Sciatic nerve (tissue), 2 donors: ENCODE results near the gene ITK. TPM values are rescaled to one million over a fixed set of nuclear protein-coding genes. Genes with fewer than 3 reads are reported as not detected.
"Not testable (repeated sequence)": the region's sequence is repeated elsewhere in the genome, so short reads cannot be mapped to it uniquely, and the experiment has no call there.

Experiments used
- ATAC-seq: fragments of 200-7000 bp; cut with Tn5 transposase; one replicate; pipeline ENCODE4 v1.9.1; 2020; ENCODE audit warnings: mild to moderate bottlenecking, moderate library complexity
- DNase-seq: peaks from one replicate; pipeline ENCODE4 v3.0.0-alpha.2; 2020; ENCODE audit warnings: low spot score
- intact Hi-C: fragments of 100-400 bp; cut with DNase I; formaldehyde crosslinking; loops from one replicate; pipeline ENCODE4 v1.14.2; 2022
- total RNA-seq: library from RNA; stranded (reverse); fragmentation: NEBNext Ultra II Directional; extraction: Animal tissue kit (Norgen Biotek cat#: 25700); gene quantifications from one replicate; pipeline ENCODE4 v1.2.1, GENCODE V29; 2021
- donor health status: DM: no; HTN: no; CAD: no.
- donor health status: DM: no; HTN: no; CAD: no.

ITK gene
- total RNA-seq, 1 donor from 2014 or later: 4.8 TPM

- intact Hi-C loops: no loop called here
- ATAC-seq: no peak
- no peak for DNase-seq
Observed at GRCh38 chr5:157198277-157198986, 17.8 kb downstream of the ITK start.

GRCh38 chr5:157201857-157202256 lies 21.2 kb downstream of the ITK start:
- no peak for DNase-seq
- no peak for ATAC-seq
- intact Hi-C loops: no loop called here

DNA sequence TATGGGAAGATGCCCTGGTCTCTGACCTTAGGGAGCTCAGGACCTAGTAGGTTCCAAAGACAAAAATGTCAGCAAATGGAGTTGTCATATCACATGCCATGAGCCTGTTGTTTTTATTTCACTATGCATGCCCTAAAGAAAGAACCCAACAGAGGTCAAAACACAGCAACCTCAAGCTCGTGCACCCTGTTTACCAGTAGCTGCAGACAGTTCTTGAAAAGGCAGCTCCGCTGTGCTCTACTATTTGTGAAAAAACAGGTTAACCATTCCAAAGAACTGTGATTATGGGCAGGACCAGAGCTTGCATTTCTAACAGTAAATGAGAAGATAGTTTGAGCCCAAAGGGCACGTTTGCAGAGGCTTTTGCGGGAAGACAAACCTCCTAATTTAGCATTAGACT lies 22.8 kb downstream of the ITK start:
- intact Hi-C loops: no loop called here
- ATAC-seq (no peak), DNase-seq (no peak)

GRCh38 chr5:157204765-157205164 lies 24.1 kb downstream of the ITK start:
- intact Hi-C loops: no loop called here
- DNase-seq (no peak), ATAC-seq (no peak)

DNA sequence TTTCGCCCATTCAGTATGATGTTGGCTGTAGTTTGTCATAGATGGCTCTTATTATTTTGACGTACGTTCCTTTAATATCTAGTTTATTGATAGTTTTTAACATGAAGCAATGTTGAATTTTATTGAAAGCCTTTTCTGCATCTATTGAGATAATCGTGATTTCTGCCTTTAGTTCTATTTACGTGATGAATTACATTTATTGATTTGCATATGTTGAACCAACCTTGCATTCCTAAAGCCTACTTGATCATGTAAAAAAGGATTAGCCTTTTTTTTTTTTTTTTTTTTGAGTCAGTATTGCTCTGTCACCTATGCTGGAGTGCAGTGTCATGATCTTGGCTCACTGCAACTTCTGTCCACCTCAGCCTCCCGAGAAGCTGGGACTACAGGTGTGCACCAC lies 25.1 kb downstream of the ITK start:
- intact Hi-C loops: no loop called here
- DNase-seq (no peak), ATAC-seq (no peak)

GRCh38 chr5:157210652-157211051 lies 30.0 kb downstream of the ITK start:
- DNase-seq, intact Hi-C loops: not testable (repeated sequence)
- ATAC-seq: peak; percentile 82

- ATAC-seq (no peak), DNase-seq (no peak)
- intact Hi-C loops: no loop called here
Observed at GRCh38 chr5:157212307-157212706, 31.7 kb downstream of the ITK start.

DNA sequence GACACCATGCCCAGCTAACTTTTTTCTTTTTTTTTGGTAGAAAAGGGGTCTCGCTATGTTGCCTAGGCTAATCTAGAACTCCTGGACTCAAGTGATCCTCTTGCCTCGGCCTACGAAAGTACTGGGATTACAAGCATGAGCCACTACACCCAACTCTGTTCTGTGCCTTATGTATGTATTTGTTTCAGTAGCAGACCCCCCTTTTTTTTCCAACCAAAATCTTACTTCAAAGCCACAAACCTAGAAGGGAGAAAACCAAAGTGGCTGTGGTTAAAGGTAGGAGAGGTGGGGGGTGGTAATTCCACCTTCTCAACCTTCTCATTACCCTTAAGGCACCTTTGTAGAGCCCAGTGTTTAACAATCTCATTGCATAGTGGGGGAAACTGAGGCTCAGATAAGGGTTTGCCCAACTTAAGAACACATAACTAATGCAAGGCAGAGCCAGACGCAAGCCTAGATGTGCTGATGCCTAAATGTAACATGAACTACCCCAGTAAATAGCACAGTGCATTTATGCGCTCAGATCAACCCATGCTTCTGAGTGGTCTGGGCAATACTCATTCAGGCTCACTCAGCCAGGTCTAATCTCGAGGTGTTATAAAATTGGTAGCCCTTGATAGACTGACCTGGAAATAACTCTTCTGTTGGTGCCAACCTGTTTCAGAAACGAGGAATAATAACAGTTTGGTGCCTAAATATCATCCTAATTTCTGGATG lies 33.0 kb downstream of the ITK start:
- intact Hi-C loops: no loop called here
- DNase-seq (no peak), ATAC-seq (no peak)

GRCh38 chr5:157214415-157214814 lies 33.8 kb downstream of the ITK start:
- DNase-seq (no peak), ATAC-seq (no peak)
- intact Hi-C loops: no loop called here

DNA sequence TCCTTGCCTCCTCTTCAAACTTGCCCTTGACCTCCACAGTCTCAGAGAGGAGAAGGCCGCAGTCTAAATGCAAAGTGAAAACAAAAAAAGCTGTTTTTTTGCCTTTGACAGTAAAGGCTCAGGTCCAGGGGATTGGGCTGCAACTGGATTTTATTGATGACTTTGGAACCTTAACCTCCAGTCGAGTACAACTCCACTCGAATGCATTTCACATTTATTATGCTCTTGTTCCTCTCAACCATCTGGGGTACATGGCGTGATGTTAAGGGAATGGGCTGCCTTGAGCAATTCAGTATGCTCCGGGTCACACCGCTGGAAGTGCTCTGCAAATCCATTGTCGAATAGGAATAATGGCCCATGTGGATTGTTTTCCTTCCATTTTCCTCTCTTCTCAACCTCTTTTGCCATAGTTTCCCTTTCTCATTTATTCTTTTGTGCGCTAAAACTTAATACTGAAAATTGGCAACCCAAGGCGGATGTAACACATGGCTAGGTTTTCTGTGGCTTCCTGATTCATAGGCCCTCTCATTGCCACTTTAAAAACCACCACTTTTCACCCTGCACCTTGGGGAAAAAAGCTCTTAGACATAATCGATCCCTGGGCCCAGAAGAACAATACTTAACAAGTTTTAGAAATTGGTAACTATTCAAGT lies 34.3 kb downstream of the ITK start:
- no peak for DNase-seq
- intact Hi-C loops: no loop called here
- ATAC-seq: no peak

- no peak for DNase-seq
- intact Hi-C loops: no loop called here
- no peak for ATAC-seq
Observed at GRCh38 chr5:157215514-157216167, 35.0 kb downstream of the ITK start.

DNA sequence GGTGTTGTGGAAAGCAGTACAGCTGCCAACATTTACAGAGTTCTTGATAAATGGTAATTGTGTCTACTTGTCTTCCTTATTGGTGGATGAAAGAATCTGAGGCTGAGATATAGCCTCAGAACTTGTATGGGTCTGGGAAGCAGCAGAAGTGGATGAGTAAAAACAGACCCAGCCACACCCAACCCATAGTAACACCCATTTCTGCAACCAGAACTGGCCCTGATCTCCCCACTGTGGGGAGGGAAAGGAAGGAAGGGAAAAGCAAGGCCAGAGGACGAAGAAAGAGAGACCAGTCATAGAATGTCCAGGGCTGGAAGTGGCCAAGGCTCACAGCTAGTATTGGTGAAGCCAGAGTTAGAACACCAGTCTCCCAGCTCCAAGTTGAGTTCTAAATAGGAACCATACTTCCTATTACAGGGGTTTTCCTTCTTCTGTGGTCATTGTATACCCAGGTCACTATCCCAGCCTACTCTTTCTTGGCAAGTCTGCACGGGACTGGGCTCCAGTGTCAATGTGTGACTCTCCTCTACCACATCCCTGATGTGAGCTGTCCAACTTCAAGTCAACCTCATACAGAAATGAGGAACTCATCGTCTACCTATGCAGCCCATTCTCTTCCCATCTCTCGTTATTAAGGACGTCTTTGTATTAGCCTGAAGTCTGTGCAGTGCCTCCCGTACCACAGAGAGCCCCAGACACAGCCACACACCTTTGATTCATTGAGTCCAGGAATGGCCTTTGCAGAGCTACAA lies 35.9 kb downstream of the ITK start:
- intact Hi-C loops: no loop called here
- no peak for DNase-seq
- ATAC-seq: no peak

DNA sequence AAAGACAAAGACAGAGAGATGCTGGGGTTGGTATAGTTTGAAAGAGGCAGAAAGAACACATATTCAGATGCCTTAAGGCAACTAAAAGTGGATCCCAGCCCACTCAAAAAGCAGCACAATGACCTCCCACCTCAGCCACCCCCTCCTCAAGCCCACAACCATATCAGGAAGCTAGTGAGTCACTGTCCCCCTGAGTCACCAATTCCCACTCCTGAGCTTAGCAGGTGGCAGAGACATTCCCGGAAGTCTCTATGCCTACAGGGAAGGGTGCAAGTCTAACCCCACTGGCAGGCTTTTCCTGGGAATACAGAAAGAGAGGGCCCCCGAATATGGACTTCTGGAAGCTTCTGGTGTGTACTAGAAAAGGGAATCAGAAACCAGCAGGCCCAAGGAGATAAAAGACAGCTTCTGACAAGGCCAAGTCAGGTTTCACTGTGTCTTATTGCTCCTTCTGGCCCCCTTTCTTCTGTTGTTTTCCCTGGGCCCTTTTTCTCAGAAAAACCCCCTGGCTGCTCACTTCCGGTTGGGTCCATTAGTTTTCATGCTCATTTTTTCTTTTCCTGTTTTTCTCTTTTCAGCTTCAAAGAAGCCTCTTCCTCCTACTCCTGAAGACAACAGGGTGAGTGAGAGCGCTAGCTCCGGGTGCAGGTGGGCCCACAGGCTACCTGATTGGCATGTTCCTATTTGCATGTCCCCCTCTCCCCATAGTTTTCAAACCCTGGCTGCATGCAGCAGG lies 36.8 kb downstream of the ITK start:
- intact Hi-C loops: no loop called here
- ATAC-seq (no peak), DNase-seq (no peak)

DNA sequence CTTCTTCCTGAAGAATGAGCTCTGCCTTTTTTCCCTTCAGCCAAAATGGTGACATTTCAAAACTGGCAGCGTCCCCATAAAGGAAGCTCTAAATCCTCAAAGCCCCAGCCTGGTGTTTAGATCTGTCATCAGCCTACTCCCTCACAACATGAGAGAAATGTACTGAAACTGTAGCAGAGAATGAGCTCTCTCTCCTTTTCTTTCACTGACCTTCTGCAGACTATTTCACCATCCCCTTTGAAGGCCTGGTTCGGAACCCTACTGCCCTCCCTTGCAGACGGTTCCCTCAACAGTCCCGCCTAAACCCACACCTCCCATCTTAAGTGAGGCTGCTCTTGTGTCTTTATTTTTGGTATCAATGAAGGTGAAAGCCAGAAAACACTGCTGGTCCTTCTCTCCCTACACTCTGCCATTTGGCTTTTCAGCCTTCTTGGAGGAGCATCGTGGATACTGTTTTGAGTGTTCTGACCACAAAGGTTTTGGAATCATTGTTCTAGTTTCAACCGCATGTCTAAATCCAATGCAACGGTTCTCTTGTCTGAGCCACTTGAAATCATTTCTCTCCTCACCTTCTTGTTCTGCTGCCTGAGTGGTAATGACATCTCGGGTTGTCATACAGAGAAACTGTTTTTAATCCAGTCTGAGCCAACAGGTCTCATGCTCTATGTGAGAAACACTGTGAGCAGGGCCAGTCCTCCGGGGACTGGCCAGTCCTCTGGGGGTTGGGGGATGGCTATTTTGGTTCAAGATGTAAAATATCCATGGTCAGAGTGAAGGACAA lies 39.0 kb downstream of the ITK start:
- ATAC-seq (no peak), DNase-seq (no peak)
- intact Hi-C loops: no loop called here

DNA sequence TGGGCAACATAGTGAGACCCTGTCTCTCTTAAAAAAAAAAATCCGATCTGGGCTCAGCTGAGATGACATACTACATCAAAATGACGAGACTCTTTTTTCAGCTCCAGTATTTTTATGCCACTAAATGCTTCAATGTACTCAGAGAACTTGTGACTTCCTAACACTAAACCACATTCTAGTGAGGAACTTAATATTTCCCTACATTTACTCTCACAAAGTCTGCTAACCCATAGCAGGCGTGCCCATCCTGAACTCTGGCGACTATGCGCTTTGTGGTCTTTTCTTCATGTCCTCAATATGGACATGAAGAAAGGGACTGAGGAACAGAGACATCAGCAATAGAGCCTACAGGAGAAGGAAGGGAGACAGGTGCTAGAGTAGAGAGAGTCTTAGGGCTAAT lies 41.3 kb downstream of the ITK start:
- no peak for DNase-seq
- intact Hi-C loops: no loop called here
- no peak for ATAC-seq

- ATAC-seq (no peak), DNase-seq (no peak)
- intact Hi-C loops: no loop called here
Observed at GRCh38 chr5:157222506-157223230, 42.0 kb downstream of the ITK start.
